H9 (cell line): ENCODE results near the gene LHFPL2. TPM values are rescaled to one million over a fixed set of nuclear protein-coding genes. Genes with fewer than 3 reads are reported as not detected.

Source experiments
- DNase-seq: peaks from one replicate; pipeline ENCODE4 v3.0.0-alpha.2; 2017
- H2AFZ ChIP-seq: one replicate; pipeline ENCODE4 v1.6.1; 2013; ENCODE audit warnings: mild to moderate bottlenecking, low read length, control low read depth, moderate library complexity
- H2AK5ac ChIP-seq: 2 replicates; pipeline ENCODE4 v1.6.1; 2013; ENCODE audit warnings: low read length, control low read depth, mixed read lengths; ENCODE audit not compliant: insufficient read length
- H2BK120ac ChIP-seq: one replicate; pipeline ENCODE4 v1.6.1; 2013; ENCODE audit warnings: low read depth, mild to moderate bottlenecking, low read length, control low read depth, inconsistent platforms; ENCODE audit not compliant: poor library complexity, severe bottlenecking
- H2BK12ac ChIP-seq: 2 replicates; pipeline ENCODE4 v1.6.1; 2013; ENCODE audit warnings: low read length, control low read depth, mixed read lengths, low read depth; ENCODE audit not compliant: insufficient read length
- H2BK15ac ChIP-seq: 2 replicates; pipeline ENCODE4 v1.6.1; 2013; ENCODE audit warnings: low read depth, low read length, control low read depth
- H2BK20ac ChIP-seq: one replicate; pipeline ENCODE4 v1.6.1; 2013; ENCODE audit warnings: low read depth, mild to moderate bottlenecking, low read length, control low read depth, inconsistent platforms; ENCODE audit not compliant: poor library complexity, severe bottlenecking
- H2BK5ac ChIP-seq: 2 replicates; pipeline ENCODE4 v1.6.1; 2013; ENCODE audit warnings: low read length, control low read depth, mixed read lengths; ENCODE audit not compliant: insufficient read length
- H3K14ac ChIP-seq: 2 replicates; pipeline ENCODE4 v1.6.1; 2013; ENCODE audit warnings: low read length, control low read depth; ENCODE audit not compliant: insufficient read depth
- H3K18ac ChIP-seq: 2 replicates; pipeline ENCODE4 v1.6.1; 2013; ENCODE audit warnings: low read depth, mild to moderate bottlenecking, mixed read lengths, low read length, control low read depth; ENCODE audit not compliant: insufficient read length
- H3K23ac ChIP-seq: 2 replicates; pipeline ENCODE4 v1.6.1; 2013; ENCODE audit warnings: low read length, control low read depth, mixed read lengths, low read depth; ENCODE audit not compliant: insufficient read length
- H3K23me2 ChIP-seq: 2 replicates; pipeline ENCODE4 v1.6.1; 2013; ENCODE audit warnings: low read depth, mild to moderate bottlenecking, mixed read lengths, low read length, control low read depth; ENCODE audit not compliant: insufficient read length, poor library complexity, severe bottlenecking
- H3K27ac ChIP-seq: 2 replicates; pipeline ENCODE4 v1.5.1; 2013; ENCODE audit warnings: low read length, control low read depth, mixed read lengths, low read depth; ENCODE audit not compliant: insufficient read length
- H3K27me3 ChIP-seq: 2 replicates; pipeline ENCODE4 v1.6.1; 2013; ENCODE audit warnings: low read length, control low read depth, inconsistent platforms; ENCODE audit not compliant: insufficient read depth
- H3K4ac ChIP-seq: 2 replicates; pipeline ENCODE4 v1.6.1; 2013; ENCODE audit warnings: low read depth, mild to moderate bottlenecking, control low read depth, inconsistent platforms, low read length, moderate library complexity
- H3K4me1 ChIP-seq: 2 replicates; pipeline ENCODE4 v1.6.1; 2013; ENCODE audit warnings: low read length, control low read depth, inconsistent platforms; ENCODE audit not compliant: insufficient read depth
- H3K4me2 ChIP-seq: 2 replicates; pipeline ENCODE4 v1.6.1; 2013; ENCODE audit warnings: low read length, control low read depth, mixed read lengths; ENCODE audit not compliant: insufficient read length, insufficient read depth
- H3K56ac ChIP-seq: 2 replicates; pipeline ENCODE4 v1.6.1; 2013; ENCODE audit warnings: low read depth, mild to moderate bottlenecking, mixed read lengths, low read length, control low read depth; ENCODE audit not compliant: insufficient read length
- H3K79me1 ChIP-seq: 2 replicates; pipeline ENCODE4 v1.6.1; 2013; ENCODE audit warnings: low read depth, mild to moderate bottlenecking, moderate library complexity, low read length, control low read depth, inconsistent platforms; ENCODE audit not compliant: insufficient read depth, poor library complexity, severe bottlenecking
- H3K79me2 ChIP-seq: 2 replicates; pipeline ENCODE4 v1.6.1; 2013; ENCODE audit warnings: low read length, control low read depth, inconsistent platforms; ENCODE audit not compliant: insufficient read depth
- H3K9ac ChIP-seq: 2 replicates; pipeline ENCODE4 v1.6.1; 2013; ENCODE audit warnings: low read length, control low read depth, mixed read lengths; ENCODE audit not compliant: insufficient read length; ENCODE audit errors: extremely low read depth
- H3K9me3 ChIP-seq: one replicate; pipeline ENCODE4 v1.6.1; 2013; ENCODE audit warnings: low read depth, low read length, inconsistent platforms; ENCODE audit not compliant: control insufficient read depth
- H3T11ph ChIP-seq: one replicate; pipeline ENCODE4 v1.6.1; 2013; ENCODE audit warnings: mild to moderate bottlenecking, low read length, control low read depth, inconsistent platforms
- H4K20me1 ChIP-seq: one replicate; pipeline ENCODE4 v1.6.1; 2013; ENCODE audit not compliant: control insufficient read depth, insufficient read length, insufficient read depth
- H4K5ac ChIP-seq: 2 replicates; pipeline ENCODE4 v1.6.1; 2013; ENCODE audit warnings: low read depth, mild to moderate bottlenecking, mixed read lengths, low read length, control low read depth; ENCODE audit not compliant: insufficient read length
- H4K8ac ChIP-seq: replicated peaks from 2 replicates; pipeline ENCODE4 v1.6.1; 2013; ENCODE audit warnings: low read length, control low read depth, mixed read lengths, low read depth; ENCODE audit not compliant: insufficient read length
- H4K91ac ChIP-seq: 2 replicates; pipeline ENCODE4 v1.6.1; 2013; ENCODE audit warnings: low read depth, mild to moderate bottlenecking, moderate library complexity, mixed read lengths, low read length, control low read depth; ENCODE audit not compliant: insufficient read length
- H3K27ac Mint-ChIP-seq, 3 experiments: 2 replicates in 2 of 3; 3 replicates in 1 of 3; pipeline ENCODE4 v1.8.0; 2020 to 2021; ENCODE audit warnings: mixed read lengths in 3 of 3, mild to moderate bottlenecking in 1 of 3, moderate library complexity in 1 of 3
- H3K27me3 Mint-ChIP-seq: 2 replicates; pipeline ENCODE4 v1.8.0; 2021; ENCODE audit warnings: low read depth, mild to moderate bottlenecking, moderate library complexity, mixed read lengths
- H3K36me3 Mint-ChIP-seq, 3 experiments: 2 replicates in 2 of 3; 3 replicates in 1 of 3; pipeline ENCODE4 v1.8.0; 2020 to 2021; ENCODE audit warnings: low read depth in 3 of 3, mixed read lengths in 3 of 3; ENCODE audit not compliant: insufficient read depth in 1 of 3
- H3K4me1 Mint-ChIP-seq, 2 experiments: 2 replicates each; pipeline ENCODE4 v1.8.0; 2020; ENCODE audit warnings: mixed read lengths in 2 of 2
- H3K4me3 Mint-ChIP-seq, 2 experiments: 2 replicates in 1 of 2; 3 replicates in 1 of 2; pipeline ENCODE4 v1.8.0; 2020 to 2021; ENCODE audit warnings: mild to moderate bottlenecking in 2 of 2, mixed read lengths in 2 of 2, moderate library complexity in 1 of 2
- H3K9me3 Mint-ChIP-seq, 2 experiments: 2 replicates in 1 of 2; 3 replicates in 1 of 2; pipeline ENCODE4 v1.8.0; 2020; ENCODE audit warnings: mild to moderate bottlenecking in 2 of 2, mixed read lengths in 2 of 2, moderate library complexity in 1 of 2
- WGBS: extraction: QIAGEN DNeasy Blood & Tissue Kit; methylation state at CpG from one replicate; pipeline ENCODE4 v1.1.7; 2013; ENCODE audit warnings: missing lambda C conversion rate, low lambda C conversion rate, mixed read lengths; ENCODE audit not compliant: insufficient read length; ENCODE audit errors: extremely low coverage; 5-methylcytosine and 5-hydroxymethylcytosine counted together
- total RNA-seq: library from RNA; stranded (reverse); gene quantifications from 2 replicates; pipeline ENCODE4 v1.2.1, GENCODE V29; 2021
- TF ChIP-seq, protein P1 (sequence below): fragments of 200-600 bp; sonication (generic); conservative IDR thresholded peaks from 3 replicates; pipeline ENCODE4 v1.8.0; 2021; ENCODE audit warnings: antibody characterized with exemption, mild to moderate bottlenecking

LHFPL2 gene
- total RNA-seq, 1 experiment from 2014 or later: 26.3 TPM

DNA sequence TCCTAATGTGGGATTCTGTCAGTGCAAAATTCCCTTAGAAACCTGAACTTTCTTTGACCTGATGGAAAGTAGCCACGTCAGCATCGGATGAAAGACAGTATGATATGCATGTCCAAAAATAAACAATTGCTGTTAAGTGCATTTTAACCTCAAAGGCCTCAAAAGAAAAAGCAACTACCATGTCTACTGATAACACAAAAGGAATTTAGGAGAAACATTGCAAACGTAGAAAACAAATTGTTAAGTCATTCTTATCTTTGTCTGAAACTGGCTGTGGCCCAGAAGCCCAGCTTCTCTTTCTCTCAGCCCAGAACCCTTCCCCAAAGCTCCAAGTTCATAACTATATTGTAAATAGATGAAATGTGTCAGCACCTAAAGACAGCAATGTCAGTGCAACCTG, 11.1 kb upstream of the LHFPL2 start:
- no peak overlapping the region for H2AK5ac ChIP-seq
- H3K56ac ChIP-seq: no peak overlapping the region
- no peaks in the 10 kb centered on the region for H3K79me1 ChIP-seq
- H2BK12ac ChIP-seq: no peak overlapping the region
- no peaks in the 10 kb centered on the region for H3K79me2 ChIP-seq
- no peak overlapping the region for H4K91ac ChIP-seq
- no peak overlapping the region for H3K4me2 ChIP-seq
- no peak for DNase-seq
- Mint-ChIP-seq H3K27me3 (no peaks in the 10 kb centered on the region; the same call in 1 of the 2 replicates), H3K9me3 (no peaks in the 10 kb centered on the region; a peak in 1 of 5 replicates), H3K4me3 (no peak overlapping the region), H3K27ac (no peak overlapping the region), H3K4me1 (peaks cover 6 to 11% of the 10 kb centered on the region in 2 experiments), H3K36me3 (no peaks in the 10 kb centered on the region)
- no peaks in the 10 kb centered on the region for H3K27me3 ChIP-seq
- H2AFZ ChIP-seq: no peak overlapping the region
- no peaks in the 10 kb centered on the region for H3K23me2 ChIP-seq
- H2BK5ac ChIP-seq: no peak overlapping the region
- H3K4me1 ChIP-seq: no peaks in the 10 kb centered on the region
- no peak overlapping the region for H3T11ph ChIP-seq
- TF ChIP-seq, protein P1, sequence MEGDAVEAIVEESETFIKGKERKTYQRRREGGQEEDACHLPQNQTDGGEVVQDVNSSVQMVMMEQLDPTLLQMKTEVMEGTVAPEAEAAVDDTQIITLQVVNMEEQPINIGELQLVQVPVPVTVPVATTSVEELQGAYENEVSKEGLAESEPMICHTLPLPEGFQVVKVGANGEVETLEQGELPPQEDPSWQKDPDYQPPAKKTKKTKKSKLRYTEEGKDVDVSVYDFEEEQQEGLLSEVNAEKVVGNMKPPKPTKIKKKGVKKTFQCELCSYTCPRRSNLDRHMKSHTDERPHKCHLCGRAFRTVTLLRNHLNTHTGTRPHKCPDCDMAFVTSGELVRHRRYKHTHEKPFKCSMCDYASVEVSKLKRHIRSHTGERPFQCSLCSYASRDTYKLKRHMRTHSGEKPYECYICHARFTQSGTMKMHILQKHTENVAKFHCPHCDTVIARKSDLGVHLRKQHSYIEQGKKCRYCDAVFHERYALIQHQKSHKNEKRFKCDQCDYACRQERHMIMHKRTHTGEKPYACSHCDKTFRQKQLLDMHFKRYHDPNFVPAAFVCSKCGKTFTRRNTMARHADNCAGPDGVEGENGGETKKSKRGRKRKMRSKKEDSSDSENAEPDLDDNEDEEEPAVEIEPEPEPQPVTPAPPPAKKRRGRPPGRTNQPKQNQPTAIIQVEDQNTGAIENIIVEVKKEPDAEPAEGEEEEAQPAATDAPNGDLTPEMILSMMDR: no peak
- no CpG with 5 or more reads among the region's 3 CpGs for WGBS
- H4K5ac ChIP-seq: no peak overlapping the region
- H3K4ac ChIP-seq: no peak overlapping the region
- H3K9me3 ChIP-seq: no peaks in the 10 kb centered on the region
- H3K23ac ChIP-seq: no peak overlapping the region
- H3K18ac ChIP-seq: no peak overlapping the region
- no peak overlapping the region for H3K27ac ChIP-seq
- no peak overlapping the region for H4K8ac ChIP-seq
- no peaks in the 10 kb centered on the region for H4K20me1 ChIP-seq
- no peak overlapping the region for H2BK20ac ChIP-seq
- no peak overlapping the region for H2BK15ac ChIP-seq
- H2BK120ac ChIP-seq: no peak overlapping the region
- no peak overlapping the region for H3K9ac ChIP-seq
- H3K14ac ChIP-seq: no peak overlapping the region
